ENCODE results near the gene C1orf122. TPM values are rescaled to one million over a fixed set of nuclear protein-coding genes. Genes with fewer than 3 reads are reported as not detected.

The C1orf122 gene
- total RNA-seq, 2 donors from 2014 or later: 141 to 170 TPM

GRCh38 chr1:37831109-37831508 lies 23.5 kb downstream of the C1orf122 start:
- WGBS: 97% methylated on average over 4 of the region's 4 CpGs
- H3K36me3 ChIP-seq: peaks cover 0 to 6% of the 10 kb centered on the region in 2 donors
- H3K27me3 ChIP-seq (replicated peaks; ENCODE audit: insufficient read depth): no peaks in the 10 kb centered on the region
- no peak overlapping the region for H3K27ac ChIP-seq
- intact Hi-C loops (cut with DNase I): no loop called here
- DNase-seq (ENCODE audit: low spot score): no peak
- no peaks in the 10 kb centered on the region for H3K9me3 ChIP-seq
- no peaks in the 10 kb centered on the region for H3K4me1 ChIP-seq (replicated peaks)
- no peak overlapping the region for H3K4me3 ChIP-seq
- TF ChIP-seq POLR2AphosphoS5 (IDR thresholded peaks at IDR 0.05): no peak
- TF ChIP-seq POLR2A (IDR thresholded peaks at IDR 0.05): no peak
- TF ChIP-seq CTCF (IDR thresholded peaks at IDR 0.05): no peak

- H3K27ac ChIP-seq: no peak overlapping the region
- H3K4me3 ChIP-seq: no peak overlapping the region
- 57% methylated on average over 2 of the region's 2 CpGs for WGBS
- H3K27me3 ChIP-seq (replicated peaks; ENCODE audit: insufficient read depth): no peaks in the 10 kb centered on the region
- no peaks in the 10 kb centered on the region for H3K4me1 ChIP-seq (replicated peaks)
- intact Hi-C loops (cut with DNase I): no loop called here
- H3K36me3 ChIP-seq: peaks cover 0 to 6% of the 10 kb centered on the region in 2 donors
- no peaks in the 10 kb centered on the region for H3K9me3 ChIP-seq
- no peak for DNase-seq (ENCODE audit: low spot score)
- no peak for TF ChIP-seq CTCF (IDR thresholded peaks at IDR 0.05)
- TF ChIP-seq POLR2AphosphoS5 (IDR thresholded peaks at IDR 0.05): no peak
- no peak for TF ChIP-seq POLR2A (IDR thresholded peaks at IDR 0.05)
Observed at GRCh38 chr1:37831809-37832208, 24.2 kb downstream of the C1orf122 start.

GRCh38 chr1:37836788-37837187 lies 29.2 kb downstream of the C1orf122 start:
- no peak for DNase-seq (ENCODE audit: low spot score)
- Histone ChIP-seq H3K27me3 (replicated peaks; ENCODE audit: insufficient read depth) (no peaks in the 10 kb centered on the region), H3K27ac (no peak overlapping the region), H3K4me3 (no peak overlapping the region), H3K36me3 (no peaks in the 10 kb centered on the region), H3K4me1 (replicated peaks) (no peaks in the 10 kb centered on the region), H3K9me3 (no peaks in the 10 kb centered on the region)
- no peak for TF ChIP-seq CTCF (IDR thresholded peaks at IDR 0.05)
- no peak for TF ChIP-seq POLR2AphosphoS5 (IDR thresholded peaks at IDR 0.05)
- TF ChIP-seq POLR2A (IDR thresholded peaks at IDR 0.05): no peak
- intact Hi-C loops (cut with DNase I): no loop called here
- 61% methylated on average over 3 of the region's 3 CpGs for WGBS

GRCh38 chr1:37839676-37840075 lies 32.1 kb downstream of the C1orf122 start:
- no peak for DNase-seq (ENCODE audit: low spot score)
- intact Hi-C loops (cut with DNase I): no loop called here
- no peaks in the 10 kb centered on the region for H3K27me3 ChIP-seq (replicated peaks; ENCODE audit: insufficient read depth)
- no peaks in the 10 kb centered on the region for H3K9me3 ChIP-seq
- H3K36me3 ChIP-seq: no peaks in the 10 kb centered on the region
- no peaks in the 10 kb centered on the region for H3K4me1 ChIP-seq (replicated peaks)
- 95% methylated on average over 10 of the region's 10 CpGs for WGBS
- no peak overlapping the region for H3K27ac ChIP-seq
- TF ChIP-seq POLR2AphosphoS5 (IDR thresholded peaks at IDR 0.05) (no peak), CTCF (IDR thresholded peaks at IDR 0.05) (no peak), POLR2A (IDR thresholded peaks at IDR 0.05) (no peak)
- no peak overlapping the region for H3K4me3 ChIP-seq

GRCh38 chr1:37840711-37841110 lies 33.1 kb downstream of the C1orf122 start:
- H3K27ac ChIP-seq: no peak overlapping the region
- H3K9me3 ChIP-seq: no peaks in the 10 kb centered on the region
- H3K27me3 ChIP-seq (replicated peaks; ENCODE audit: insufficient read depth): no peaks in the 10 kb centered on the region
- DNase-seq (ENCODE audit: low spot score): no peak
- H3K36me3 ChIP-seq: no peaks in the 10 kb centered on the region
- TF ChIP-seq POLR2AphosphoS5 (IDR thresholded peaks at IDR 0.05) (no peak), POLR2A (IDR thresholded peaks at IDR 0.05) (no peak), CTCF (IDR thresholded peaks at IDR 0.05) (no peak)
- intact Hi-C loops (cut with DNase I): no loop called here
- no peak overlapping the region for H3K4me3 ChIP-seq
- no peaks in the 10 kb centered on the region for H3K4me1 ChIP-seq (replicated peaks)
- WGBS: 73% methylated on average over 1 of the region's 1 CpG
